ENCODE data around the gene RTN3. TPM values are rescaled to one million over a fixed set of nuclear protein-coding genes. Genes with fewer than 3 reads are reported as not detected.
A peak's percentile ranks its signal among the peaks of the same experiment; 100 is the strongest.

Gene RTN3
- polyA plus RNA-seq, 3 donors = 123 to 341 (median 232) TPM

DNA sequence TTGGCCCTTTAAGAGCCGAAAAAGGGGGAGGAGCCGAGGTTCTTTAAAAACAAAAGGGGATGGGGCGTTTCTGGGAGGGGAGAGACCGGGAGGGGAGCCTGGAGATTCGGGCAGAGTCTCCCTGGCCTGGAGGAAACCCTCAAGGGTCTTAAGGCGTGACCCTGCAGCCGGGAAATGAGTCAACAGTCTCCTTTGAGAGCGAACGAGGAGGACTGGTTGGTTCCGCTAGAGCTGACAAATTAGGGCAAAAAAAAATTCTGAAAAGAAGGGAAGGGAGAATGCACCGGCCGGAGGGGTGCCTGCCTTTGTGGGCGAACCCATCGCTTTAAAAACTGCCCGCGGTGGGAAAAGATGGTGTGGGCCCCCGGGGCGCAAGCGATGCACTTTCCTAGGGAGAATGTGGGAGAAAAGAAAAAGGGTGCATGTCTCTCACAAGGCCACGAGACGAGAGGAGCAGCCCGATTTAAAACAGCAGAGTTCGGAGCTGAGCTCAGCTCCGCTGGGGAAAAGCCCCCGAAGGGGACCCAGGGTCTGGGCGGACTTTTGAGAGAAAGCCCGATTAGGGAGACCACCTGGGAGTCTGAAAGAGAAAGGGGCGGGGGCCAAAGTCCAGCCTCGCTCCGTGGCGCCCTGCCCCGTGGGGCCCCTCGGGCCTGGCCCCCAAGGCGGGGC is 86.4 kb downstream of the RTN3 start:
- Histone ChIP-seq H3K9ac (ENCODE audit: insufficient read depth, low read length, poor library complexity, severe bottlenecking) (peak overlapping the region; percentile 64), H4K20me1 (ENCODE audit: insufficient read depth, low read length) (peaks cover 8% of the 10 kb centered on the region), H2AFZ (ENCODE audit: insufficient read depth, low read depth, low read length, poor library complexity, severe bottlenecking) (peak overlapping the region; percentile 81), H3K27ac (ENCODE audit: low read depth in 1 of 2, low read length in 2 of 2) (peak overlapping the region in 1 of 2 donors; percentile 40), H3K4me3 (replicated peaks in 1 of 3; ENCODE audit: low read depth in 2 of 3, low read length in 3 of 3) (peak overlapping the region; percentile 71 to 91 (median 79)), H3K27me3 (ENCODE audit: control insufficient read depth in 2 of 2, insufficient read depth in 2 of 2, low read length in 2 of 2) (peaks cover 19 to 30% of the 10 kb centered on the region in 2 donors), H3K36me3 (replicated peaks in 1 of 2; ENCODE audit: control insufficient read depth in 1 of 2, insufficient read depth in 2 of 2, low read length in 2 of 2) (no peaks in the 10 kb centered on the region), H3K4me1 (ENCODE audit: control insufficient read depth in 1 of 2, insufficient read depth in 2 of 2, low read length in 2 of 2) (peaks cover 14 to 27% of the 10 kb centered on the region in 2 donors), H3K79me2 (ENCODE audit: insufficient read depth, low read length) (no peaks in the 10 kb centered on the region), H3K9me3 (replicated peaks in 1 of 2; ENCODE audit: control insufficient read depth in 1 of 2, insufficient read depth in 1 of 2, low read length in 2 of 2) (peaks cover 3 to 5% of the 10 kb centered on the region in 2 donors), H3K4me2 (replicated peaks; ENCODE audit: extremely low read depth, low read length, poor library complexity, severe bottlenecking) (peak overlapping the region; percentile 86)
- Mint-ChIP-seq H3K4me1 (peaks cover 16% of the 10 kb centered on the region), H3K27me3 (ENCODE audit: low read depth in 3 of 3) (peaks cover 24 to 43% (median 27%) of the 10 kb centered on the region in 3 donors), H3K9me3 (peaks cover 2 to 11% (median 4%) of the 10 kb centered on the region in 7 donors), H3K27ac (peak overlapping the region; percentile 37 to 88 (median 76)), H3K36me3 (peaks cover 0 to 4% of the 10 kb centered on the region in 2 donors), H3K4me3 (peak overlapping the region; percentile 98)
- DNase-seq = peak; percentile 45 to 62 (median 61)
- WGBS (ENCODE audit: insufficient coverage) = 1% methylated on average over 34 of the region's 34 CpGs
- no peak for TF ChIP-seq CTCF (IDR thresholded peaks at IDR 0.05)
- intact Hi-C loops (cut with micrococcal nuclease) = loop anchor here (5.0 to 10.0 kb wide), 3 partner anchors 180 to 380 kb away; no protein-coding TSS in a partner anchor

GRCh38 chr11:63768237-63769041 is 87.1 kb downstream of the RTN3 start, which contains the start of gene ZFTA:
TSS of gene ZFTA (minus strand) at chr11:63768775. CDS start at chr11:63768622, 153 bp downstream.
- Mint-ChIP-seq H3K36me3 (peaks cover 0 to 4% of the 10 kb centered on the region in 2 donors), H3K27me3 (ENCODE audit: low read depth in 3 of 3) (peaks cover 24 to 47% (median 30%) of the 10 kb centered on the region in 3 donors), H3K9me3 (peaks cover 2 to 11% (median 4%) of the 10 kb centered on the region in 7 donors), H3K4me3 (peak within 1 kb of the TSS; percentile 98), H3K27ac (peak within 1 kb of the TSS; percentile 37 to 88 (median 76)), H3K4me1 (peaks cover 16% of the 10 kb centered on the region)
- H3K9ac ChIP-seq (ENCODE audit: insufficient read depth, low read length, poor library complexity, severe bottlenecking) = peak within 1 kb of the TSS; percentile 64
- peak; percentile 89 for TF ChIP-seq CTCF (IDR thresholded peaks at IDR 0.05)
- H3K36me3 ChIP-seq (replicated peaks in 1 of 2; ENCODE audit: control insufficient read depth in 1 of 2, insufficient read depth in 2 of 2, low read length in 2 of 2) = no peaks in the 10 kb centered on the region
- H4K20me1 ChIP-seq (ENCODE audit: insufficient read depth, low read length) = peaks cover 8% of the 10 kb centered on the region
- H3K4me3 ChIP-seq (replicated peaks in 1 of 3; ENCODE audit: low read depth in 2 of 3, low read length in 3 of 3) = peak within 1 kb of the TSS; percentile 71 to 91 (median 79)
- peaks cover 14 to 27% of the 10 kb centered on the region in 2 donors for H3K4me1 ChIP-seq (ENCODE audit: control insufficient read depth in 1 of 2, insufficient read depth in 2 of 2, low read length in 2 of 2)
- H3K27ac ChIP-seq (ENCODE audit: low read depth in 1 of 2, low read length in 2 of 2) = peak within 1 kb of the TSS in 1 of 2 donors; percentile 40
- peak within 1 kb of the TSS; percentile 81 for H2AFZ ChIP-seq (ENCODE audit: insufficient read depth, low read depth, low read length, poor library complexity, severe bottlenecking)
- peaks cover 19 to 37% of the 10 kb centered on the region in 2 donors for H3K27me3 ChIP-seq (ENCODE audit: control insufficient read depth in 2 of 2, insufficient read depth in 2 of 2, low read length in 2 of 2)
- peak in 2 of 3 donors; percentile 10 to 36 for DNase-seq
- peaks cover 3 to 5% of the 10 kb centered on the region in 2 donors for H3K9me3 ChIP-seq (replicated peaks in 1 of 2; ENCODE audit: control insufficient read depth in 1 of 2, insufficient read depth in 1 of 2, low read length in 2 of 2)
- WGBS (ENCODE audit: insufficient coverage) = under 1% methylated on average over 113 of the region's 113 CpGs
- H3K4me2 ChIP-seq (replicated peaks; ENCODE audit: extremely low read depth, low read length, poor library complexity, severe bottlenecking) = peak within 1 kb of the TSS; percentile 86
- intact Hi-C loops (cut with micrococcal nuclease) = loop anchor here (5.0 to 10.0 kb wide), 3 partner anchors 179 to 379 kb away; no protein-coding TSS in a partner anchor
- no peaks in the 10 kb centered on the region for H3K79me2 ChIP-seq (ENCODE audit: insufficient read depth, low read length)

Data from CD14-positive monocyte (primary cell).